GM12873 (cell line): Measurements from ENCODE around the gene TNFRSF8.

Experiments
- CTCF ChIP-seq: IDR thresholded peaks from 2 replicates; pipeline ENCODE4 v1.5.1; 2012; ENCODE audit warnings: low read depth, mild to moderate bottlenecking, moderate library complexity, low read length, control low read depth; ENCODE audit not compliant: insufficient read depth; ENCODE audit errors: missing control alignments

TNFRSF8 gene

GRCh38 chr1:12174924-12175810 is 112.1 kb downstream of the TNFRSF8 start:
- no peak for TF ChIP-seq CTCF

- no peak for TF ChIP-seq CTCF
These were observed 113.4 kb downstream of the TNFRSF8 start for GRCh38 chr1:12176298-12177118.

GRCh38 chr1:12177156-12177998 is 114.3 kb downstream of the TNFRSF8 start:
- TF ChIP-seq CTCF = no peak

GRCh38 chr1:12177999-12178441 is 114.9 kb downstream of the TNFRSF8 start:
- no peak for TF ChIP-seq CTCF

GRCh38 chr1:12178511-12178910 is 115.4 kb downstream of the TNFRSF8 start:
- TF ChIP-seq CTCF = no peak

- TF ChIP-seq CTCF = no peak
These were observed 116.0 kb downstream of the TNFRSF8 start for GRCh38 chr1:12179111-12179519.

- no peak for TF ChIP-seq CTCF
These were observed 116.6 kb downstream of the TNFRSF8 start for GRCh38 chr1:12179676-12180075.
